ENCODE results near the gene FBXO22.

DNA sequence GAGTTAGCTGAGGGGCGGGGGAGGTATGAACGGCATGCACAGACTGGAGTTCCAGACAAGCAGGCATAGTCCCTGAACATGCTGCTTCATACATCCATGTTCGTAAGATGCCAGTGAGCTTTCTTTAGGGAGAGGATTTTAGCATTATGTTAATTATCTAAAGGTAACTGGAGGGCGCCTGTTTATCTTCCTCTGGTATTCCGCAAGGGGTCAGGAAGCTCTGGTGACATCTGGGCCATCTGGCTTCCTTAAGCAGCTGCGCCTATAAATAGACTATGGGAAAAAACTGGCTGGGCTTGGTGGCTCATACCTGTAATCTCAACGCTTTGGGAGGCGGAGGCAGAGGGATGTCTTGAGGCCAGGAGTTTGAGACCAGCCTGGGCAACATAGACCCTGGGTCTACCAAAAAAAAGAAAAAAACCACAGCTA lies 1.5 kb upstream of the FBXO22 start:
- TF ChIP-seq EZH2 (IDR thresholded peaks at IDR 0.05; ENCODE audit: borderline replicate concordance, low read length) (no peak), CTCF (conservative IDR thresholded peaks at IDR 0.05 in 1 of 2, IDR thresholded peaks at IDR 0.05 in 1 of 2; ENCODE audit: extremely low read depth in 1 of 2, insufficient read depth in 1 of 2, low read depth in 1 of 2, low read length in 2 of 2) (no peak)
